ENCODE measurements around the gene CTXND1. TPM values are rescaled to one million over a fixed set of nuclear protein-coding genes. Genes with fewer than 3 reads are reported as not detected.

The CTXND1 gene
- total and polyA plus RNA-seq, 2 of the 13 experiments (the other 11 are each of a cell fraction or from before 2014, with no cell fraction given): 1.2 to 2.1 TPM

GRCh38 chr15:80270472-80270871 is 18.5 kb upstream of the CTXND1 start:
- Histone ChIP-seq H3K9ac (ENCODE audit: insufficient read depth, low read depth, low read length) (no peak overlapping the region), H3K4me1 (ENCODE audit: insufficient read depth, low read length) (peaks cover 19% of the 10 kb centered on the region), H2AFZ (ENCODE audit: low read length) (no peak overlapping the region), H3K9me3 (ENCODE audit: low read length) (peaks cover 5% of the 10 kb centered on the region; the same call in 1 of the 2 replicates), H3K4me3 (replicated peaks in 1 of 3; ENCODE audit: insufficient read depth in 1 of 3, low read depth in 2 of 3, low read length in 3 of 3) (no peak overlapping the region), H3K4me2 (ENCODE audit: low read depth, low read length) (no peak overlapping the region), H3K27ac (ENCODE audit: extremely low read length, insufficient read depth, low read length) (no peak overlapping the region), H3K79me2 (ENCODE audit: insufficient read depth, low read length) (no peaks in the 10 kb centered on the region), H4K20me1 (ENCODE audit: insufficient read depth, low read length) (no peaks in the 10 kb centered on the region), H3K36me3 (replicated peaks in 1 of 2; ENCODE audit: control insufficient read depth in 1 of 2, insufficient read depth in 2 of 2, low read length in 2 of 2) (no peaks in the 10 kb centered on the region), H3K27me3 (ENCODE audit: control insufficient read depth in 1 of 2, insufficient read depth in 2 of 2, low read length in 2 of 2) (peaks cover 0 to 19% of the 10 kb centered on the region in 2 experiments; a peak in 2 of 5 replicates)
- CTCF ChIA-PET (ENCODE audit: low intra/inter-chr PET ratio, low total read pairs): no interaction called here
- in situ Hi-C loops (cut with HindIII; ENCODE audit: extremely low pct_ligation_motif_present, low pct_unique_long_range_greater_than_20kb) (no loop called here), intact Hi-C loops (cut with micrococcal nuclease; ENCODE audit: unreplicated experiment) (no loop called here)
- ATAC-seq: no peak
- DNase-seq (ENCODE audit: low spot score): no peak
- 22% methylated on average over 1 of the region's 1 CpG for WGBS (ENCODE audit: low lambda C conversion rate)
- no TSS peak for BruUV-seq (replicated peaks)
- POLR2A ChIA-PET: no interaction called here
- no peak for FAIRE-seq
- TF ChIP-seq CENPT (CRISPR knock-in tag; IDR thresholded peaks at IDR 0.05; ENCODE audit: low read depth) (no peak), ZBTB2 (CRISPR knock-in tag; IDR thresholded peaks at IDR 0.05; ENCODE audit: low read depth) (no peak), THYN1 (CRISPR knock-in tag; IDR thresholded peaks at IDR 0.05; ENCODE audit: borderline replicate concordance, low read depth) (no peak), CREBL2 (CRISPR knock-in tag; IDR thresholded peaks at IDR 0.05; ENCODE audit: borderline replicate concordance) (no peak)

- no peak overlapping the region for H2AFZ ChIP-seq (ENCODE audit: low read length)
- intact Hi-C loops (cut with micrococcal nuclease; ENCODE audit: unreplicated experiment) (no loop called here), in situ Hi-C loops (cut with HindIII; ENCODE audit: extremely low pct_ligation_motif_present, low pct_unique_long_range_greater_than_20kb) (no loop called here)
- peaks cover 0 to 19% of the 10 kb centered on the region in 2 experiments; a peak in 2 of 5 replicates for H3K27me3 ChIP-seq (ENCODE audit: control insufficient read depth in 1 of 2, insufficient read depth in 2 of 2, low read length in 2 of 2)
- H3K9me3 ChIP-seq (ENCODE audit: low read length): no peaks in the 10 kb centered on the region
- H3K4me3 ChIP-seq (replicated peaks in 1 of 3; ENCODE audit: insufficient read depth in 1 of 3, low read depth in 2 of 3, low read length in 3 of 3): no peak overlapping the region
- no peak overlapping the region for H3K9ac ChIP-seq (ENCODE audit: insufficient read depth, low read depth, low read length)
- WGBS (ENCODE audit: low lambda C conversion rate): 3% methylated on average over 7 of the region's 7 CpGs
- no TSS peak for BruUV-seq (replicated peaks)
- H3K27ac ChIP-seq (ENCODE audit: extremely low read length, insufficient read depth, low read length): no peak overlapping the region
- no peak overlapping the region for H3K4me2 ChIP-seq (ENCODE audit: low read depth, low read length)
- H3K4me1 ChIP-seq (ENCODE audit: insufficient read depth, low read length): 0 out of 2 replicates have a peak, but pooled peaks cover 1% of the 10 kb centered on the region
- FAIRE-seq: no peak
- H4K20me1 ChIP-seq (ENCODE audit: insufficient read depth, low read length): no peaks in the 10 kb centered on the region
- ChIA-PET POLR2A (no interaction called here), CTCF (ENCODE audit: low intra/inter-chr PET ratio, low total read pairs) (no interaction called here)
- ATAC-seq: no peak
- no peaks in the 10 kb centered on the region for H3K79me2 ChIP-seq (ENCODE audit: insufficient read depth, low read length)
- DNase-seq (ENCODE audit: low spot score): no peak
- no peaks in the 10 kb centered on the region for H3K36me3 ChIP-seq (replicated peaks in 1 of 2; ENCODE audit: control insufficient read depth in 1 of 2, insufficient read depth in 2 of 2, low read length in 2 of 2)
- no peak for TF ChIP-seq TCF7 (IDR thresholded peaks at IDR 0.05; ENCODE audit: low read depth)
- TF ChIP-seq TARDBP (CRISPR knock-in tag; IDR thresholded peaks at IDR 0.05): no peak
- TF ChIP-seq ATF2 (CRISPR knock-in tag; IDR thresholded peaks at IDR 0.05): no peak
- no peak for TF ChIP-seq CEBPZ (IDR thresholded peaks at IDR 0.05; ENCODE audit: low read length)
- TF ChIP-seq CHD4 (IDR thresholded peaks at IDR 0.05; ENCODE audit: borderline replicate concordance, low read length): no peak
- no peak for TF ChIP-seq ZBTB37 (CRISPR knock-in tag; IDR thresholded peaks at IDR 0.05)
Observed at GRCh38 chr15:80268101-80268500, 16.1 kb upstream of the CTXND1 start.

All from HepG2 (cell line).